Measurements from ENCODE around the gene TREH. TPM values are rescaled to one million over a fixed set of nuclear protein-coding genes. Genes with fewer than 3 reads are reported as not detected.
A peak's percentile ranks its signal among the peaks of the same experiment; 100 is the strongest.

Gene TREH
- total RNA-seq, 1 donor from 2014 or later, result 0.46 TPM

GRCh38 chr11:118655486-118656190 is 23.8 kb downstream of the TREH start:
- TF ChIP-seq CTCF (IDR thresholded peaks at IDR 0.05), result no peak
- ATAC-seq (no peak), DNase-seq (no peak)
- no peaks in the 10 kb centered on the region for H3K9me3 ChIP-seq
- intact Hi-C loops (cut with DNase I), result loop anchor here (10.0 kb wide), 1 partner anchor 51 kb away; the partner anchor contains the start of gene PHLDB1
- no peak overlapping the region for H3K27ac ChIP-seq
- no peaks in the 10 kb centered on the region for H3K27me3 ChIP-seq
- H3K4me1 ChIP-seq, result peaks cover 7% of the 10 kb centered on the region
- no peak overlapping the region for H3K4me3 ChIP-seq
- peaks cover 63% of the 10 kb centered on the region for H3K36me3 ChIP-seq

- DNase-seq, result no peak
- Histone ChIP-seq H3K36me3 (peaks cover 81% of the 10 kb centered on the region), H3K4me3 (no peak overlapping the region), H3K9me3 (no peaks in the 10 kb centered on the region), H3K27ac (no peak overlapping the region), H3K4me1 (no peaks in the 10 kb centered on the region), H3K27me3 (no peaks in the 10 kb centered on the region)
- no peak for TF ChIP-seq CTCF (IDR thresholded peaks at IDR 0.05)
- ATAC-seq, result no peak
- intact Hi-C loops (cut with DNase I), result loop anchor here (10.0 kb wide), 1 partner anchor 49 kb away; the partner anchor contains the start of gene PHLDB1
Measured at GRCh38 chr11:118653684-118654390, 25.6 kb downstream of the TREH start.

GRCh38 chr11:118652681-118653181 is 26.7 kb downstream of the TREH start:
- intact Hi-C loops (cut with DNase I), result loop anchor here (10.0 kb wide), 1 partner anchor 48 kb away; the partner anchor contains the start of gene PHLDB1

GRCh38 chr11:118651820-118652219 is 27.6 kb downstream of the TREH start:
- H3K4me1 ChIP-seq, result no peaks in the 10 kb centered on the region
- no peak overlapping the region for H3K4me3 ChIP-seq
- intact Hi-C loops (cut with DNase I), result loop anchor here (10.0 kb wide), 1 partner anchor 47 kb away; the partner anchor contains the start of gene PHLDB1
- ATAC-seq (no peak), DNase-seq (no peak)
- no peak overlapping the region for H3K27ac ChIP-seq
- H3K36me3 ChIP-seq, result peaks cover 88% of the 10 kb centered on the region
- no peaks in the 10 kb centered on the region for H3K27me3 ChIP-seq
- no peaks in the 10 kb centered on the region for H3K9me3 ChIP-seq
- TF ChIP-seq CTCF (IDR thresholded peaks at IDR 0.05), result no peak

More at GRCh38 chr11:118652681-118653181, 26.7 kb downstream of the TREH start:
- H3K4me1 ChIP-seq, result no peaks in the 10 kb centered on the region
- H3K27me3 ChIP-seq, result no peaks in the 10 kb centered on the region
- DNase-seq (no peak), ATAC-seq (peak; percentile 15)
- no peak overlapping the region for H3K4me3 ChIP-seq
- TF ChIP-seq CTCF (IDR thresholded peaks at IDR 0.05), result no peak
- no peaks in the 10 kb centered on the region for H3K9me3 ChIP-seq
- H3K36me3 ChIP-seq, result peaks cover 90% of the 10 kb centered on the region
- no peak overlapping the region for H3K27ac ChIP-seq

- H3K4me1 ChIP-seq, result no peaks in the 10 kb centered on the region
- no peaks in the 10 kb centered on the region for H3K9me3 ChIP-seq
- intact Hi-C loops (cut with DNase I), result loop anchor here (10.0 kb wide), 1 partner anchor 46 kb away; the partner anchor contains the start of gene PHLDB1
- peaks cover 87% of the 10 kb centered on the region for H3K36me3 ChIP-seq
- TF ChIP-seq CTCF (IDR thresholded peaks at IDR 0.05), result no peak
- no peak overlapping the region for H3K27ac ChIP-seq
- DNase-seq (no peak), ATAC-seq (no peak)
- H3K27me3 ChIP-seq, result no peaks in the 10 kb centered on the region
- no peak overlapping the region for H3K4me3 ChIP-seq
Measured at GRCh38 chr11:118650366-118650765, 29.1 kb downstream of the TREH start.

Measured in upper lobe of right lung (tissue), 1 donor.